Measurements from ENCODE around the gene PDE8B.

PDE8B gene

GRCh38 chr5:77325921-77326541, 115.6 kb downstream of the PDE8B start:
- no peaks in the 10 kb centered on the region for H3K79me1 ChIP-seq (ENCODE audit: low read length)
- no peak overlapping the region for H3K4me2 ChIP-seq (ENCODE audit: low read length)
- H4K5ac ChIP-seq (ENCODE audit: low read length) = no peak overlapping the region
- no CpG with 5 or more reads among the region's 4 CpGs for WGBS (ENCODE audit: extremely low coverage, insufficient coverage, low lambda C conversion rate)
- peak overlapping the region; percentile 12 for H3K4ac ChIP-seq (ENCODE audit: low read depth, low read length)
- H2AK5ac ChIP-seq (ENCODE audit: low read length) = no peak overlapping the region
- no peak overlapping the region for H3K23ac ChIP-seq (ENCODE audit: low read length)
- H3K36me3 ChIP-seq (ENCODE audit: control insufficient read depth, insufficient read depth, low read length) = no peaks in the 10 kb centered on the region
- H3K79me2 ChIP-seq (ENCODE audit: control insufficient read depth, insufficient read depth, low read length) = no peaks in the 10 kb centered on the region
- no peak overlapping the region for H2BK5ac ChIP-seq (ENCODE audit: low read length)
- H3K56ac ChIP-seq (ENCODE audit: low read length) = no peak overlapping the region
- H3K27me3 ChIP-seq (ENCODE audit: insufficient read depth, low read length, poor library complexity) = no peaks in the 10 kb centered on the region
- no peak overlapping the region for H2BK120ac ChIP-seq (ENCODE audit: low read depth, low read length)
- H3K27ac ChIP-seq (ENCODE audit: low read depth, low read length) = no peak overlapping the region
- no peak overlapping the region for H3K4me3 ChIP-seq (ENCODE audit: low read length)
- H4K8ac ChIP-seq (ENCODE audit: low read depth, low read length) = no peak overlapping the region
- no peak overlapping the region for H2BK15ac ChIP-seq (replicated peaks; ENCODE audit: low read depth)
- no peak overlapping the region for H3K18ac ChIP-seq (ENCODE audit: low read length)
- peaks cover 13% of the 10 kb centered on the region for H3K4me1 ChIP-seq (ENCODE audit: control insufficient read depth, low read depth, low read length)
- H3K9ac ChIP-seq (ENCODE audit: low read length) = no peak overlapping the region
- no peak for DNase-seq

DNA sequence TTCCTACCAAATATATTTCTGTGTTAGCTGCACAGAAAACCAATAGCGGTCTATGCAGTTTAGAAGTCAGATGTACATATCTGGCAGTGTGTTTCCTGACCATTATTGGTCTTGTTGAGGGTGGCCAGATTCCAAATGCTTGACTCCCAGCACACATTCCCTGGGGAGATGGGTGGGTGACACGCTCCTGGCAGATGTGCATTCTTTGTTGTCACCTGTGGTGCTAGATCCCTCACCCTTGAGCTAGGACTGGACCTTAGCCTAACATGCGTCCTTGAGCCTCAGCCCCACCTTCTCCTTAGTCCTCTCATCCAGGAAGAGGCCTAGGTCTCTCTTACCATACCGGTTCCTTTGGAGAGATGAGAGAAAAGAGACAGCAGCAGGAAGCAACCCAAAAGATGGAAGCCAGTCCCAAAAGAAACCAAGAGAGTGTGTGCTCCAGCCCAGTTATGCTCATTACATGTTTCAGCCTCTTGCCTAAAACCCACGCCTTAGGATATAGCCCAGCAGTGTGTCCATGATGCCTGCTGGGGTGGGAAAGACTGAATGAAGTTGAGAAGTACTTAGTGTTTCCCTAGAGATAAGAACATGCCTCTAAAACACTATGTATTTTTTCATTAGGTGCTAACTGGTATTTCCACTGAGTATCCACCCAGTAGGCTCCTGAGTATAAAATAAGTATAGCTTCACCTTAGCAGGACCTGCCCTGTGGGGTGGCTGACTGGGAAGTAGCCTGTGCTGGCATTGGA, 116.7 kb downstream of the PDE8B start:
- no peak overlapping the region for H4K5ac ChIP-seq (ENCODE audit: low read length)
- no peaks in the 10 kb centered on the region for H3K79me1 ChIP-seq (ENCODE audit: low read length)
- H3K4me1 ChIP-seq (ENCODE audit: control insufficient read depth, low read depth, low read length) = peaks cover 10% of the 10 kb centered on the region
- no peak overlapping the region for H3K27ac ChIP-seq (ENCODE audit: low read depth, low read length)
- peak overlapping the region; percentile 17 for H3K56ac ChIP-seq (ENCODE audit: low read length)
- H3K9ac ChIP-seq (ENCODE audit: low read length) = no peak overlapping the region
- H3K79me2 ChIP-seq (ENCODE audit: control insufficient read depth, insufficient read depth, low read length) = no peaks in the 10 kb centered on the region
- H2BK5ac ChIP-seq (ENCODE audit: low read length) = no peak overlapping the region
- H3K4me3 ChIP-seq (ENCODE audit: low read length) = no peak overlapping the region
- H3K27me3 ChIP-seq (ENCODE audit: insufficient read depth, low read length, poor library complexity) = no peaks in the 10 kb centered on the region
- H3K4me2 ChIP-seq (ENCODE audit: low read length) = no peak overlapping the region
- H2BK15ac ChIP-seq (replicated peaks; ENCODE audit: low read depth) = no peak overlapping the region
- H3K23ac ChIP-seq (ENCODE audit: low read length) = no peak overlapping the region
- H3K4ac ChIP-seq (ENCODE audit: low read depth, low read length) = no peak overlapping the region
- no peak overlapping the region for H3K18ac ChIP-seq (ENCODE audit: low read length)
- no peaks in the 10 kb centered on the region for H3K36me3 ChIP-seq (ENCODE audit: control insufficient read depth, insufficient read depth, low read length)
- no CpG with 5 or more reads among the region's 5 CpGs for WGBS (ENCODE audit: extremely low coverage, insufficient coverage, low lambda C conversion rate)
- no peak overlapping the region for H2BK120ac ChIP-seq (ENCODE audit: low read depth, low read length)
- DNase-seq = peak; percentile 65
- H4K8ac ChIP-seq (ENCODE audit: low read depth, low read length) = no peak overlapping the region
- no peak overlapping the region for H2AK5ac ChIP-seq (ENCODE audit: low read length)

GRCh38 chr5:77328930-77329647, 118.6 kb downstream of the PDE8B start:
- Histone ChIP-seq H3K79me1 (ENCODE audit: low read length) (no peaks in the 10 kb centered on the region), H2AK5ac (ENCODE audit: low read length) (no peak overlapping the region), H4K8ac (ENCODE audit: low read depth, low read length) (no peak overlapping the region), H3K9ac (ENCODE audit: low read length) (no peak overlapping the region), H3K4me1 (ENCODE audit: control insufficient read depth, low read depth, low read length) (peaks cover 17% of the 10 kb centered on the region), H3K4me3 (ENCODE audit: low read length) (no peak overlapping the region), H3K36me3 (ENCODE audit: control insufficient read depth, insufficient read depth, low read length) (no peaks in the 10 kb centered on the region), H3K27me3 (ENCODE audit: insufficient read depth, low read length, poor library complexity) (no peaks in the 10 kb centered on the region), H3K56ac (ENCODE audit: low read length) (no peak overlapping the region), H3K79me2 (ENCODE audit: control insufficient read depth, insufficient read depth, low read length) (no peaks in the 10 kb centered on the region), H2BK120ac (ENCODE audit: low read depth, low read length) (no peak overlapping the region), H3K27ac (ENCODE audit: low read depth, low read length) (no peak overlapping the region), H3K4me2 (ENCODE audit: low read length) (no peak overlapping the region), H3K18ac (ENCODE audit: low read length) (no peak overlapping the region), H3K23ac (ENCODE audit: low read length) (no peak overlapping the region), H2BK15ac (replicated peaks; ENCODE audit: low read depth) (no peak overlapping the region), H2BK5ac (ENCODE audit: low read length) (no peak overlapping the region), H3K4ac (ENCODE audit: low read depth, low read length) (no peak overlapping the region), H4K5ac (ENCODE audit: low read length) (no peak overlapping the region)
- no CpG with 5 or more reads among the region's 10 CpGs for WGBS (ENCODE audit: extremely low coverage, insufficient coverage, low lambda C conversion rate)
- DNase-seq = no peak

- no peaks in the 10 kb centered on the region for H3K36me3 ChIP-seq (ENCODE audit: control insufficient read depth, insufficient read depth, low read length)
- WGBS (ENCODE audit: extremely low coverage, insufficient coverage, low lambda C conversion rate) = no CpG with 5 or more reads among the region's 3 CpGs
Observed at GRCh38 chr5:77329664-77330430, 119.4 kb downstream of the PDE8B start.

DNA sequence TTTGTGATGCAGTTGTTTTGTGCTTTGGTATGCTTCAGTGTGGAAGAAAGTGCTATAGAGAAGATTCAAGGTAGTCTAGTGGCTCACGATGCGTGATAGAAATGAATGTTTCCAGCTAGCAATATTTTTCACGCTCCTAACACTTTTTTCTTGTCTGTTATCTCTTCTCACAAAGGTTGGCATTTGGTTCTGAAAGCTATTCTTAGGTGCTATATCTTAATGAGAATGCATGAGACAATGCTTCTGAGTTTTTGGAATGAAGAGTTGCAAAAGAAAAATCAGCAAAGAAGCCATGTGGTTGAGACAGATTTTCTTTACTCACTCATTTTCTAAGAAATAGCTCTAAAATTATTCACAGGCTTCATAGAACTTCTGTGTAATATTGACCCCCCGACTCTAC, 122.6 kb downstream of the PDE8B start:
- no peak overlapping the region for H2BK15ac ChIP-seq (replicated peaks; ENCODE audit: low read depth)
- no peak for DNase-seq
- H3K4ac ChIP-seq (ENCODE audit: low read depth, low read length) = no peak overlapping the region
- no peak overlapping the region for H3K56ac ChIP-seq (ENCODE audit: low read length)
- peaks cover 11% of the 10 kb centered on the region for H3K4me1 ChIP-seq (ENCODE audit: control insufficient read depth, low read depth, low read length)
- H3K9ac ChIP-seq (ENCODE audit: low read length) = no peak overlapping the region
- no peak overlapping the region for H2BK5ac ChIP-seq (ENCODE audit: low read length)
- WGBS (ENCODE audit: extremely low coverage, insufficient coverage, low lambda C conversion rate) = no CpG with 5 or more reads among the region's 4 CpGs
- no peaks in the 10 kb centered on the region for H3K27me3 ChIP-seq (ENCODE audit: insufficient read depth, low read length, poor library complexity)
- H3K18ac ChIP-seq (ENCODE audit: low read length) = no peak overlapping the region
- no peaks in the 10 kb centered on the region for H3K79me1 ChIP-seq (ENCODE audit: low read length)
- no peaks in the 10 kb centered on the region for H3K79me2 ChIP-seq (ENCODE audit: control insufficient read depth, insufficient read depth, low read length)
- H3K4me2 ChIP-seq (ENCODE audit: low read length) = no peak overlapping the region
- no peak overlapping the region for H2AK5ac ChIP-seq (ENCODE audit: low read length)
- no peak overlapping the region for H3K27ac ChIP-seq (ENCODE audit: low read depth, low read length)
- no peak overlapping the region for H4K8ac ChIP-seq (ENCODE audit: low read depth, low read length)
- H2BK120ac ChIP-seq (ENCODE audit: low read depth, low read length) = no peak overlapping the region
- no peak overlapping the region for H3K4me3 ChIP-seq (ENCODE audit: low read length)
- no peak overlapping the region for H4K5ac ChIP-seq (ENCODE audit: low read length)
- H3K23ac ChIP-seq (ENCODE audit: low read length) = no peak overlapping the region
- H3K36me3 ChIP-seq (ENCODE audit: control insufficient read depth, insufficient read depth, low read length) = no peaks in the 10 kb centered on the region

More at GRCh38 chr5:77329664-77330430, 119.4 kb downstream of the PDE8B start:
- no peak overlapping the region for H3K9ac ChIP-seq (ENCODE audit: low read length)
- no peak overlapping the region for H3K56ac ChIP-seq (ENCODE audit: low read length)
- H3K18ac ChIP-seq (ENCODE audit: low read length) = no peak overlapping the region
- no peak for DNase-seq
- H2AK5ac ChIP-seq (ENCODE audit: low read length) = no peak overlapping the region
- no peak overlapping the region for H2BK5ac ChIP-seq (ENCODE audit: low read length)
- H3K4me1 ChIP-seq (ENCODE audit: control insufficient read depth, low read depth, low read length) = peaks cover 19% of the 10 kb centered on the region
- no peak overlapping the region for H4K8ac ChIP-seq (ENCODE audit: low read depth, low read length)
- no peak overlapping the region for H2BK15ac ChIP-seq (replicated peaks; ENCODE audit: low read depth)
- no peak overlapping the region for H3K27ac ChIP-seq (ENCODE audit: low read depth, low read length)
- H3K27me3 ChIP-seq (ENCODE audit: insufficient read depth, low read length, poor library complexity) = no peaks in the 10 kb centered on the region
- no peak overlapping the region for H3K4me2 ChIP-seq (ENCODE audit: low read length)
- no peaks in the 10 kb centered on the region for H3K79me1 ChIP-seq (ENCODE audit: low read length)
- H3K23ac ChIP-seq (ENCODE audit: low read length) = no peak overlapping the region
- H3K79me2 ChIP-seq (ENCODE audit: control insufficient read depth, insufficient read depth, low read length) = no peaks in the 10 kb centered on the region
- H3K4ac ChIP-seq (ENCODE audit: low read depth, low read length) = no peak overlapping the region
- no peak overlapping the region for H3K4me3 ChIP-seq (ENCODE audit: low read length)
- H2BK120ac ChIP-seq (ENCODE audit: low read depth, low read length) = no peak overlapping the region
- no peak overlapping the region for H4K5ac ChIP-seq (ENCODE audit: low read length)
